Measurements from ENCODE around the gene CUL4B. TPM values are rescaled to one million over a fixed set of nuclear protein-coding genes. Genes with fewer than 3 reads are reported as not detected.

CUL4B gene
- total and polyA plus RNA-seq, 2 donors (not counting 3 experiments of a cell fraction or from before 2014, with no cell fraction given) = 22.2 to 90.0 TPM

DNA sequence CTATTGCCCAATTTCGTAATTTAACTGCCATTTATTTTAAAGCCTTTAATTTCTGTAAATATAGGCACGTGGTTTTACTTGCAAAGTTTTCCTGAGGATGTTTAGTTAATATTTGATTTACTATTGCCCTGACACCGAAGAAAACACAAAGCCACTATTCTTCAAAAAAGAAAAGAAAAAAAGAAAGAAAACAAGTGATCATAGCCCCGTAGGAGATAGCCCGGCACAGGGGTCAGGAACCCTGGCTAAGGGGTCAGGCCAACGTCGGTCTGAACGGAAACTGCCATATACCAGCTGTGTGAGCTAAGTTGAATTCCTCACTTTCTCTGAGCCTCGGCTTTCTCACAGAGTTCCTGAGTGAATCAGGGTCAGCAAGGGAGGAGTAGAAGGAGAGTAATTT is 74.0 kb downstream of the CUL4B start:
- FAIRE-seq (peak; percentile 60), DNase-seq (ENCODE audit: low read depth, low spot score) (peak; percentile 41)
- no peak overlapping the region for H3K9ac ChIP-seq (replicated peaks; ENCODE audit: extremely low read depth, insufficient read depth, low read length)
- no peaks in the 10 kb centered on the region for H3K9me3 ChIP-seq (replicated peaks; ENCODE audit: control insufficient read depth, insufficient read depth, low read length)
- H3K27me3 ChIP-seq (ENCODE audit: control insufficient read depth in 2 of 2, insufficient read depth in 2 of 2, low read length in 2 of 2) = no peaks in the 10 kb centered on the region
- ChIA-PET POLR2A (no interaction called here), CTCF (interaction anchor here (1.1 to 1.8 kb wide), 11 partner anchors 8 to 307 kb away, joined by 3 to 10 read pairs (median 7); partner anchors contain the start of gene ZBTB33)
- dilution Hi-C loops (cut with MboI; ENCODE audit: extremely low pct_ligation_motif_present, low sequenced_read_pairs) = no loop called here
- no peaks in the 10 kb centered on the region for H3K36me3 ChIP-seq (ENCODE audit: control insufficient read depth in 2 of 2, extremely low read depth in 1 of 2, insufficient read depth in 2 of 2, low read length in 2 of 2)
- BruUV-seq (replicated peaks) = no TSS peak
- peaks cover 14% of the 10 kb centered on the region for H3K4me1 ChIP-seq (ENCODE audit: control insufficient read depth, extremely low read depth, insufficient read depth, low read length)
- no peak for TF ChIP-seq GATA2 (IDR thresholded peaks at IDR 0.05; ENCODE audit: insufficient read depth, insufficient read length, low read depth, low read length)
- H3K4me2 ChIP-seq (ENCODE audit: insufficient read depth, low read length) = peak overlapping the region; percentile 48
- peak overlapping the region; percentile 5 for H3K27ac ChIP-seq (ENCODE audit: insufficient read depth, low read depth, low read length)
- no peaks in the 10 kb centered on the region for H4K20me1 ChIP-seq (replicated peaks; ENCODE audit: control insufficient read depth, extremely low read depth, insufficient read depth, low read length)
- intact Hi-C loops (cut with micrococcal nuclease) = loop anchor here (2.0 kb wide), 2 partner anchors 32 to 116 kb away; no protein-coding TSS in a partner anchor
- no peaks in the 10 kb centered on the region for H3K9me1 ChIP-seq (replicated peaks; ENCODE audit: control insufficient read depth, extremely low read depth, insufficient read depth, low read length)
- H2AFZ ChIP-seq (ENCODE audit: low read depth, low read length) = peak overlapping the region; percentile 38
- no peak overlapping the region for H3K4me3 ChIP-seq (replicated peaks in 1 of 3; ENCODE audit: insufficient read depth in 1 of 3, low read depth in 1 of 3, low read length in 3 of 3)
- no peaks in the 10 kb centered on the region for H3K79me2 ChIP-seq (ENCODE audit: control insufficient read depth, insufficient read depth, low read length)

DNA sequence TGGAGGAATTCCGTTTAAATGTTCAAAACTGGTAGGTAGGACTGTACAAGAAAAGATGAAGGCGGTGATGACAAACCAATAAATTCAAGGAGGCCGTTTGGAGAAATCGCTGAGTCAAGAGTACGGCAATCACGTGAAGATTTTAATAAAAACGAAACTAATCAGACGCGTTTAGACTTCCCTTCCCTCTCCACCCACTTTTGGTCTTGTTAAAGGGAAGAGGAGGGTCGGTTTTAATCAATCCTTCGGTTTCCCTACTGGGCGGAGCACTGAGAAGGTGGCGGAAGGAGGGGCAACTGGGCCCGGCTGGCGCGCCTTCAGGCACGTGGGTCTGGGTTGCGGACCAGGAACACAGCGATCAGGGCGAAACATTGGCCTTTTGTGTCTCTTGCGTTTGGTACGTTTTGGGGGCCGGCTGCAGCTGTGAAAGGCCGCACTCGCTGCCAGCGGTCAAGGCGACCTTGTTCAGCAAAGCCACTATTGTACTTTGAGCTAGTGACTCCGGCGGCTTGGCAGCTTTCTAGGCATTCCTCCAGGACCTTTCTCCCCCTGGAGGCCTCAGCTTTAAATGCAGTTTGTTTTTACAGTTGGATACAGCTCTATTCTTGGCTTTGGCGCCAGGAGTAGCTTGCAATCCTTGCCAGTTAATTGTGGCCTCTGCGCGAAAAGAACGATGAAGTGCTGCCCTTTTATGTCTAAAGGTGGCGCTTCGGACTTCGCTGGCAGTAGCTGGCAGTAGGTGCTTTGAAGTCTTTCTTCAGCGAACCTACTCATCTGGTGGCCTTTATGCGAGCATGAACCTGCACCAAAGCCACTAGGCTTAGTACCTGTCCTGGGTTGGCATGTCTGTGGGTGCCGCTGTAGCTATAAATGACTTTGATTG is 74.9 kb downstream of the CUL4B start:
- intact Hi-C loops (cut with micrococcal nuclease) (loop anchor here (1.0 to 2.0 kb wide), 3 partner anchors 17 to 117 kb away; partner anchors contain the start of gene LAMP2), dilution Hi-C loops (cut with MboI; ENCODE audit: extremely low pct_ligation_motif_present, low sequenced_read_pairs) (no loop called here)
- DNase-seq (ENCODE audit: low read depth, low spot score) (peak; percentile 91), FAIRE-seq (peak; percentile 97)
- no peaks in the 10 kb centered on the region for H3K27me3 ChIP-seq (ENCODE audit: control insufficient read depth in 2 of 2, insufficient read depth in 2 of 2, low read length in 2 of 2)
- H3K4me2 ChIP-seq (ENCODE audit: insufficient read depth, low read length) = peak overlapping the region; percentile 48
- POLR2A ChIA-PET = interaction anchor here (0.5 to 1.1 kb wide), 2 partner anchors 29 to 75 kb away, joined by 3 to 6 read pairs; partner anchors contain the start of gene CUL4B
- peak overlapping the region; percentile 49 for H2AFZ ChIP-seq (ENCODE audit: low read depth, low read length)
- peaks cover 14% of the 10 kb centered on the region for H3K4me1 ChIP-seq (ENCODE audit: control insufficient read depth, extremely low read depth, insufficient read depth, low read length)
- no peak for TF ChIP-seq JUN (IDR thresholded peaks at IDR 0.05; ENCODE audit: borderline replicate concordance, insufficient read depth, insufficient read length, low read depth)
- TF ChIP-seq, protein P1, sequence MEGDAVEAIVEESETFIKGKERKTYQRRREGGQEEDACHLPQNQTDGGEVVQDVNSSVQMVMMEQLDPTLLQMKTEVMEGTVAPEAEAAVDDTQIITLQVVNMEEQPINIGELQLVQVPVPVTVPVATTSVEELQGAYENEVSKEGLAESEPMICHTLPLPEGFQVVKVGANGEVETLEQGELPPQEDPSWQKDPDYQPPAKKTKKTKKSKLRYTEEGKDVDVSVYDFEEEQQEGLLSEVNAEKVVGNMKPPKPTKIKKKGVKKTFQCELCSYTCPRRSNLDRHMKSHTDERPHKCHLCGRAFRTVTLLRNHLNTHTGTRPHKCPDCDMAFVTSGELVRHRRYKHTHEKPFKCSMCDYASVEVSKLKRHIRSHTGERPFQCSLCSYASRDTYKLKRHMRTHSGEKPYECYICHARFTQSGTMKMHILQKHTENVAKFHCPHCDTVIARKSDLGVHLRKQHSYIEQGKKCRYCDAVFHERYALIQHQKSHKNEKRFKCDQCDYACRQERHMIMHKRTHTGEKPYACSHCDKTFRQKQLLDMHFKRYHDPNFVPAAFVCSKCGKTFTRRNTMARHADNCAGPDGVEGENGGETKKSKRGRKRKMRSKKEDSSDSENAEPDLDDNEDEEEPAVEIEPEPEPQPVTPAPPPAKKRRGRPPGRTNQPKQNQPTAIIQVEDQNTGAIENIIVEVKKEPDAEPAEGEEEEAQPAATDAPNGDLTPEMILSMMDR (IDR thresholded peaks at IDR 0.05; ENCODE audit: extremely low read depth in 1 of 2, insufficient read depth in 1 of 2, low read depth in 1 of 2, low read length in 2 of 2) = peak; percentile 45 to 49
- peak; percentile 46 for TF ChIP-seq POLR2AphosphoS5 (IDR thresholded peaks at IDR 0.05; ENCODE audit: insufficient read depth, low read depth, low read length)
- no peaks in the 10 kb centered on the region for H3K36me3 ChIP-seq (ENCODE audit: control insufficient read depth in 2 of 2, extremely low read depth in 1 of 2, insufficient read depth in 2 of 2, low read length in 2 of 2)
- no peaks in the 10 kb centered on the region for H3K9me3 ChIP-seq (replicated peaks; ENCODE audit: control insufficient read depth, insufficient read depth, low read length)
- H3K27ac ChIP-seq (ENCODE audit: insufficient read depth, low read depth, low read length) = peak overlapping the region; percentile 66
- no peaks in the 10 kb centered on the region for H3K9me1 ChIP-seq (replicated peaks; ENCODE audit: control insufficient read depth, extremely low read depth, insufficient read depth, low read length)
- BruUV-seq (replicated peaks) = TSS peak; percentile 39
- H3K79me2 ChIP-seq (ENCODE audit: control insufficient read depth, insufficient read depth, low read length) = no peaks in the 10 kb centered on the region
- H4K20me1 ChIP-seq (replicated peaks; ENCODE audit: control insufficient read depth, extremely low read depth, insufficient read depth, low read length) = no peaks in the 10 kb centered on the region
- H3K4me3 ChIP-seq (replicated peaks in 1 of 3; ENCODE audit: insufficient read depth in 1 of 3, low read depth in 1 of 3, low read length in 3 of 3) = peak overlapping the region in 2 of 3 experiments; percentile 36 to 53
- peak overlapping the region; percentile 64 for H3K9ac ChIP-seq (replicated peaks; ENCODE audit: extremely low read depth, insufficient read depth, low read length)
- CTCF ChIA-PET = interaction anchor here (0.6 to 1.8 kb wide), 25 partner anchors 9 to 308 kb away, joined by 3 to 10 read pairs (median 4); partner anchors contain the start of genes CUL4B, LAMP2 and ZBTB33

Data from endothelial cell of umbilical vein (primary cell).